Measurements from ENCODE around the gene ALDH4A1. TPM values are rescaled to one million over a fixed set of nuclear protein-coding genes. Genes with fewer than 3 reads are reported as not detected.
A peak's percentile ranks its signal among the peaks of the same experiment; 100 is the strongest.

The ALDH4A1 gene, protein sequence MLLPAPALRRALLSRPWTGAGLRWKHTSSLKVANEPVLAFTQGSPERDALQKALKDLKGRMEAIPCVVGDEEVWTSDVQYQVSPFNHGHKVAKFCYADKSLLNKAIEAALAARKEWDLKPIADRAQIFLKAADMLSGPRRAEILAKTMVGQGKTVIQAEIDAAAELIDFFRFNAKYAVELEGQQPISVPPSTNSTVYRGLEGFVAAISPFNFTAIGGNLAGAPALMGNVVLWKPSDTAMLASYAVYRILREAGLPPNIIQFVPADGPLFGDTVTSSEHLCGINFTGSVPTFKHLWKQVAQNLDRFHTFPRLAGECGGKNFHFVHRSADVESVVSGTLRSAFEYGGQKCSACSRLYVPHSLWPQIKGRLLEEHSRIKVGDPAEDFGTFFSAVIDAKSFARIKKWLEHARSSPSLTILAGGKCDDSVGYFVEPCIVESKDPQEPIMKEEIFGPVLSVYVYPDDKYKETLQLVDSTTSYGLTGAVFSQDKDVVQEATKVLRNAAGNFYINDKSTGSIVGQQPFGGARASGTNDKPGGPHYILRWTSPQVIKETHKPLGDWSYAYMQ
- 359 TPM for total RNA-seq

DNA sequence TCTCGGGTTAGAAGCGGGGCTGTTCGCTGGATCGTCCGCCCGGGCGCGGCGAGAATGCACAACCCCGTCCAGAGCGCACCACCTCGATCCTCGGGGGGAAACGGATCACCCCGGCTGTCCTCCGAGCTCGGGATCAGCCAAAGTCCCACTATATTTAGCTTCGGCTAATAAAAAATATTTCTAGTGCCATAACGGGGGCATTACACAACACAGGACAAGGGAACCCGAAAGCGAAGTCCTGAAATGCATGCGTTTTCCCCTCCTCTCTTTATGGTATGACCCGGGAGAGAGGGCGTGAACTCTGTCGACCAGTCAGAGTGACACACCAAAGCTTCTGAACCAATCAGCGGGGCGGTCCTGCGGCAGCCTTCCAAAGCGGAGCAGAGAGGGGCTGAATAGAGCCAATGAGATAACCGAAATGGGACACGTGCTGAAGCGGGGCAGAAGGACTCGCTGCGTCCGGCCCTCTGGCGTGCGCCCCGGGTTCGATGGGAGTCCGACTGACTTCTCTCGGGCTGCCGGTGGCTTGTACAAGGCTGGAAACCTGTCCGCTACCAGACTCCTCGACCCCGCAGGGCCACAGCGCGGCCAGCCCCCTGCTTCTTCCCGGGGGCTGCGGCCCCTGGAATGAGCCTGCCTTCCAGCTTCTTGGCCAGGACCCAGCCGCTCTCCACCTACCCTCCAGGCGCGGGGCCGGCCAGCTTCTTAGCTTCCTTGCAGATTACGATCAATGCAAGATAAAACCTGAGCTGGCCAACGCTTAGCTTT, at the start of gene ALDH4A1:
Gene ALDH4A1 (minus strand): TSS at position 33 of the 768 bp plus-strand sequence. CDS start 32 bp downstream, at position 1.
- peak; percentile 73 for ATAC-seq

DNA sequence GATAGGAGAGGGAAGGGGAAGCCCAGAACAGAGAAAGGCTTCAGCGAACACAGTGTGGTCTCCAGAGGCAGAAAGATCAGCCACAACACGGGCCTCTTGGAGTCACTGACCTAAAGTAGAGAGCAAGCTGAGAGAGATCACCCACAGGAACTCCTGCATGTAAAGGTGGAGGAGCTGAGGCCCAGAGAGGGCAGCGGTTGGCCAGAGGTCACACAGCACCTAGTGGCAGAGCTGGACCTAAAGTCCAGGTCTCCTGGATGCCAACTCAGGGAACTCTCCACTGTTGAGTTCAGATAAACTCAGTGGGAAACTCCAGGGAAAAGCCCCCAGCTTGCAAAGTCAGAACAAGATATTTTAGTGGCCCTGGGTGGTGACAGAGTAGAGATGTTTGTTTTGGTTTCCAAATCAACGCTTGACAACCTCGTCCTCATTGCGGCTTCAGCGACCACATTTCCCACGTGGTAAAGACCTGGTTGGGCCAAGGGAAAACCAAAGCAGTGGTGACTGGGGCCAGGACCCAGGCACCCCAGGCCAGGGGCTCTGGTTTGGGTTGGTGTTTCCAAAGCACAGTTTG, 49.5 kb upstream of the ALDH4A1 start:
- ATAC-seq (no peak), DNase-seq (ENCODE audit: low spot score) (no peak)

More for the DNA sequence above, at the start of gene ALDH4A1:
- DNase-seq (ENCODE audit: low spot score) = peak; percentile 99

DNA sequence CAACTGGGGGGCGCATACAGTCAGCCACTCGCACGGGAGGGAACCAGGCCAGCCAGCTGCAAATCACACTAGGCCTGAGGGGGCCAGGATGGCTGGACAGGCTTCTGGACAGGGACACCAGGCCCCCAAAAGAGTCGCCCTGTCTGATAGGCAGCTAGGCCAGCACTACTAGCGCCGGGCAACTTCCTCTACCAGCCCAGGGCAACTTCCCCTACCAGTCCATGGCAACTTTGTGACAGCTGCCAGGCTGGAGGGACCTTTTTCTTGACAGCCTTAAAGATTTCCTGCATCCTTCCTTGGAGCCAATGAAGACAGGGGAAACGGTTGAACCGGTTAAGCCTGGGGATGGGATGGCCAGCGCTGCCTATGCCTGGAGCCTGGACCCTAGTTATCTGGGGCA, 49.1 kb upstream of the ALDH4A1 start:
- DNase-seq (ENCODE audit: low spot score) (no peak), ATAC-seq (no peak)

DNA sequence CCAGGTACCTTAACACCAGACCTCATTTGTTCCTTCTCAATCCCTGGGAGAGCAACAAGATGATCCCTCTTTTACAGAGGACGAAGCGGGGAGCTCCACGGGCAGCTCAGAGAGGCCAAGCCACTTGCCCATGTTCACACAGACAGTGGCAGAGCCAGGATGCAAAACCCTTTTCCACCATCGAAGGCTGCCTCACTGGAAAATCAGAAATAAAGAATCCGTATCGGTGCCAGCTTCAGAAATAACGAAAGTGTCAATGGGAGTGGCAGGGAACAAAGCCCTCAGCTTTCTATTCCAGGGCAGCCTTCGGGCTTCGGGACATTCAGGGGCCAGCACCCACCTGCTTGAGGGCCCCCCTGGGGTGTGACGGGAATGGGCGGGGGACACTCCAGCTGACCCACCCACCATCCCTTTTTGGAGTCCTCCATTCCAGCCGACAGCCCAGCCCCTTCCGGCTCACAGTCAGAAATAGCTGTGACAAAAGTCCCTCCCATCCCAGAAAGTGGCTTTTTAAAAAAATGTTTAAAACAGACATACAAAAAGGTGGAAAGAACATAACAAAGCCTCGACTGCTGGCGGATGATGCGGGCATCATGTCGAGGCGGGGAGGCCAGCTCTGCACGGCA, 48.2 kb upstream of the ALDH4A1 start:
- DNase-seq (ENCODE audit: low spot score) (no peak), ATAC-seq (no peak)

DNA sequence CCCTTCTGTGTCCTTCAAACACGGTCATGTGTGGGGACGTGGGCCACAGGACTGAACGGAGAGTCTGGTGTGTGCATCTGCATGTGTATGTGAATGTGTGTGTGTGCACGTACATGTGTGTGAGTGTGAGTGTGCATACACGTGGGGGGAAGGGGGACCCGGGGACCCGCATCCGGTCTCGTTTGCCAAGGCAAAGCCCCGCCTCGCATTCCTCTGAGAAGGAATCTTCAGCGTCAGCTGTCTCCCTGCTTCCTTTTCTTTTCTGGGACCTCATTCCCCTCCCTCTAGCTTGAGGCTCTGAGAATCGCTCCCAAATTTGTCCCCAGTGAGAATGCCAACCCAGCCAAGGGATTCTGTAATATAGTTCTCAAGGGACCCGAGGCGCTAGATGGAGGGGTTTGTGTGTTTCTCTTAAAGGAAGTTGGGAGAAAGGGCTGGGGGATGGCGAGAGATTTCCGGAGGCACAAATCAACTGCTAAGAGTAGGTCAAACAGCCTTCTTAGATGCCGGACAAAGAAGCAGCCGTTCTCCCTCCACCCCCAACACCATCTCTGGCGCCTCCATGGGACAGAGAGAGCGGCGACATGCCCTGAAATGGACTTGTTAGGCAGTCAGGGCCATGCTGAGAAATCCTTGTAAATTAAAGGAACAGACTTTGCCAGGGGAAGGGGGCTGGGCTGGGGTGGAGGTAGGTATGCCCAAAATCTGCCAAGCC, 47.5 kb upstream of the ALDH4A1 start:
- ATAC-seq = no peak
- no peak for DNase-seq (ENCODE audit: low spot score)

DNA sequence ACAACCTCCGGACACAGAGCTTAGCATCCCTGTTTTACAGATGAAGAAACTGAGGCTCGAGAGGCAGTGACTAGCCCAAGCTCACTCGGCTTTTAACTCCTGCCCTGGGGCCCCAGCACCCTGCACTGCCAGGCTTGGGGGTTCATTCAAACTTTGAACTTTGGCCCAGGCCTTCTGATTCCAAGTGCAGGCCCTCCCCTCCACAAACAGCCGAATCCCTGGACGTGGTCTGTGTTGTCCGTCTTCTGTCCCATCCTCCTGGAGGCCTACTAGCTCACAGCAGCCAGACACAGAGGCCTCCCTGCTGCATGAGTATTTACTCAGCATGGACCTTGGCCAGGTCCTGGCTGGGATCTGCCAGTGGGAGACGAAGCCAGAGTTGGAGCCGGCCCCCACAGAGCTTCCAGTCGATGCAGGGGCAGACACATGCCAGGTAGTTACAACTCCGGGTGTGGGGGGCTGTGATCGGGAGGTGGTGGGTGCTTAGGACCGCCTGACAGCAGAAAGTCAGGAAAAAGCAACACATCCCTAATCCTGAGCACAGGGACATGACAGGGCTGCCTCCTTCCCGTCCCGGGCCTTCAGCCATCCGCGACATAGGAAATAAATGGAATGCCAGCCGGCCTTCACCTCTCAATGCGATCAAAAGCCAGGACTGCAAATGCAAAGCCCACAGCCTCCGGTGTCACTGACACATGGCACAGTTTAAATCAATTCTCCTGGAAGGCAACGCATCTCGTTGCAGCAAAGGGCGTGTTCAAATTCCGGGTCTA, 46.7 kb upstream of the ALDH4A1 start:
- ATAC-seq (peak; percentile 85), DNase-seq (ENCODE audit: low spot score) (peak; percentile 89)

DNA sequence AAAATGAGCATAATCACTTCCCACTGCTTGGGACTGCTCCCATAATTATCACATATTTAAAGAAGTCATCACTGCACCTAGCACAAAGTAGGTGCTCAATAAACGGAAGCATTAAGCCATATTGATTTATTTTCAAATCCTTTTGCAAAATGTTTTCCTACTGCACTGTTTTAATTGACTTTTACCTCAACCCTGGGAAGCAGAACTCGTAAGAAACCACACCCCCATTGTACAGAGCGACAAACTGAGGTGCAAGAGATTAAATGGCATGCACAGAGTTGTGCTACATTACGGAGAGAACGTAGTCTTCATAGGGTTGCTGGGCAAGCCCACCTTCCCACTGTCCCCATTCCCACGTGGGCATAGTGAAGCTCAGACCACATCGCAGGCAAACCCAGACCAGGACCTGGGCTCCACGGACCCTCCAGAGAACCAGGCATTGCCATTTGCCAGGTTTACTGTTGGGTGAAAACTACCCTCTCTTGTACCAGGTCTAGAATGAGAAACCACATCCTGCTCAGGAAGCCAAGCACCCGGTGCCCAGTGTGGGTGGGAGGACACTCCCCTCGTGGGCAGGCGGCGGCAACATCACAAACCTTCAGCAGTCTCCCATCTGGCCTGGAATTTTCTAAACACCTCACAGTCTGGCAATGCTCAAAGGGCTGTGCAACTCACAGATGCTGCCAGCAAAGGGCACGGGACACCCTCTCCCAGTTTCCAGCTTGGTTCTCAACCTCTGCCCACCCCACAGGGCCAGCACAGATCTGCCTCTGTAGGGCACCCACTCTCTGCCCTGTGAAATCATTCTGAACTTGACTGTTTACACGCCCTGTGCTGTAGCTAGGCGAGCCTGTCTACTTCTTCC, 45.9 kb upstream of the ALDH4A1 start:
- ATAC-seq = peak; percentile 67
- peak; percentile 81 for DNase-seq (ENCODE audit: low spot score)

DNA sequence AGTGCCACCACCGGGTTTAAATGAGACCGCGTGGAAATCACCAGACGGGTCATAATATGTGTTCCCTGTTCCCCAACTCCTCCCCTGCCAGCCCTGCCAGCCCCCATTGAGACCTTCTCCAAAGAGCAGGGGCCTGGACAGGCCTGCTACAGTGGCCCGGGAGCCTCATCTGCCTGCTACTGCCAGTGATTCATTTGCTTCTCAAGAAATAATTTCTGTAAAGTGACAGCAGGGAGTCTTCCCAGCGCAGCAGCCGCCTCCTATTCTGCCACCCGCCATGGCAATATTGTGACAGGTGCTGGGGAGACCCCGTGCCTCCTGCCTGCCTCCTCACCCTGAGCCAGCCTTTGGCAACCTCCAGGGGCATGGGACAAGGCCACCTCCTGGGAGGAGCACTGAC, 45.2 kb upstream of the ALDH4A1 start:
- ATAC-seq (no peak), DNase-seq (ENCODE audit: low spot score) (no peak)

DNA sequence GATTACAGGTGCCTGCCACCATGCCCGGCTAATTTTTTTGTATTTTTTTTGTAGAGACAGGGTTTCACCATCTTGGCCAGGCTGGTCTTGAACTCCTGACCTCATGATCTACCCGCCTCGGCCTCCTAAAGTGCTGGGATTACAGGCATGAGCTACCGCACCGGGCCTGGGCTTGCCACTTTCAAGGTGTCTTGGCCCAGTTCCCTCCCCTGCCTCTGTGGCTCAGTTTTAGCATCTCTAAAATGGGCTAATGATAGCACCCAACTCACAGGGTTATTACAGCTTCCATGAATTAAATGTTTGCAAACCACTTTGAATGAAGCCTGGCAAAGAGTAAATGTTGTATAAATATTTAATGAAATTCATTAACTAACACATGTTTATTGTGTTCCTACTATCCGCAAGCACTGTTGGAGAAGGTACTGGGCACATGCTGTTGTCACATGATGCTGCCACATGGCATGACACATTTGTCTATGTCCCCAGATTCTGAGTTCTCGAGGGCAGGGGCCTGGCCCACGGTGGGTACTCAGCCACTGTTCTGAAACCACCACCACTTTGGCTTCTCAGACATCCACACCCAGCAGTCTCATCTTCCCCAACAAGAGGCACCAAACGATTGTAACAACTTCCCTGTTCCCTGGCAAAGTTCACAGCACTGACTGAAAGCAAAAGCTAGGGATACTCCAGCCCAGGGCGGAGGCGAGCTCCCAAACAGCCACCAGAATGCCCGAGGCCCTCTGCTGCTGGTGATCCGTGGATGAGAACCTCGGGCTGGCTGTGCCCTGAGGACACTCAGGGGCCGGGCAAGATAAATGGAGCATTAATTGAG, 44.4 kb upstream of the ALDH4A1 start:
- DNase-seq (ENCODE audit: low spot score) (no peak), ATAC-seq (no peak)

DNA sequence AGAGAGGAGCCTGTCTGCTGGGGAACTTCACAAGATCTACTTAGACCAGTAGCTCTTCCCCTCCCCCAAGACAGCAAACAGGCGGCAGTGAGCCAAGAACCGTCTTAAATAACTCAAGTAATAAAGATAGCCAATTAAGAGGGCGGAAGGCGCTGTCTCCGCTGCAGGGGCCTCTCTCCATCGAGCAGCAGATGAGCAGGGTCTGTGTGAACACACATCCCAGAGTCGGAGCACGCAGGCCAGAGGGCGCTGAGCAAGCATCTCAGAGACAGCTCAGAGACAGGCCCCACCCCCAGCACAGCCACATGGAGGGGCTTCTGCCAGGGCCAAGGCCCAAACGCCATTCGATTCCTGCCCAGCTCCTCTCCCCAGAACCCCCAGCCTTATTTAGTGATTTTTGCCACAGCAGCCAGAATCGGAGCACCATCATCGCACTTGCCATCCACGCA, 43.1 kb upstream of the ALDH4A1 start:
- DNase-seq (ENCODE audit: low spot score) (no peak), ATAC-seq (no peak)

DNA sequence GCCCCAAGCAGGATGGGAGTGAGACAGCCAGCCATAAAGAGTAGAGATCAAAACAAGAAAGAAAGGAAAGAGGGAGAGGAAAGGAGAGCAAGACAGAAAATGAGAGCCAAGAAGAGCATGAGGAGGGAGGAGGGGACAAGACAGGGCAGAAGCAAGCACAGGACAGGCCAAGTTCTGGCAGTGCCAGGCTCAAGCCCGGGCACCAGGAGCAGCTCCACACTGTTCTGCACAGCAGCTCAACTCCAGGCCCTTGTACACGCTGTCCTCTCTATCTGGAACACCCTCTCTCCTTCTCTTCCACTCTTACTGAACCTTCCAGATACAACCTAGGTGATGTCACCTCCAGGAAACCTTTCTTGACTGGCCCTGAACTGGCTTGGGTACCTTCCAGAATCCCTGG, 42.5 kb upstream of the ALDH4A1 start:
- no peak for ATAC-seq
- DNase-seq (ENCODE audit: low spot score) = no peak

DNA sequence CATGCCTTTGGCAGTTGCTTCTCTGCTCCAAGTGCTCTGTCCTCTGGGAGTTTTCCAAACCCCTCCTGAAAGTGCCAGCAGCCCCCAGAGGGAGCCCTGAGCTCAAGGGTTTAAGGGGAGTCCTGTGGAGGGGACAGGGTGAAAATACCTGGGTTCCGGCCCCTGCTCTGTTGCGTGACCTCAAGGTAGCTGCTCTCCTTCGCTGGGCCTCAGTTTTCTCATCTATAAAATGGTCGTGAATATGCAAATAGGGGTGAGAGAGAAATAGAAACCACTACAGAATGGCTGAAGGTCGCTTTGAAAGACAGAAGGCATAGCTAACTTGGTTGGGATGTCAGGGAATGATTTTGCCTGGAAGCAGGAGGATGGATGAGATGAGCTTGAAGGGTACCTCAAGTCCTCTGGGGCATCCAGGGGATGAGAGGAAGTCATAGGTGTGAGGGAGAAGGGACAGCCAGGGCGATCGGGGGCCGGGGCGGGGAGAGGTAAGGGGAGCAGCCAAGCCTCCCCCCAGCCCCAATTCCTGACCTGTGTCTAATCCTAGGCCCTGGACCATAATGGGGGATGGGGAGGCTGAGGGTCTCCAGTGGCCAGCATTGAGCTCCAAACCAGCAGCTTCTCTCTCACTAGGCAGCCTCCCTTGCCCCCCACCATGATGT, 41.7 kb upstream of the ALDH4A1 start:
- no peak for ATAC-seq
- no peak for DNase-seq (ENCODE audit: low spot score)

DNA sequence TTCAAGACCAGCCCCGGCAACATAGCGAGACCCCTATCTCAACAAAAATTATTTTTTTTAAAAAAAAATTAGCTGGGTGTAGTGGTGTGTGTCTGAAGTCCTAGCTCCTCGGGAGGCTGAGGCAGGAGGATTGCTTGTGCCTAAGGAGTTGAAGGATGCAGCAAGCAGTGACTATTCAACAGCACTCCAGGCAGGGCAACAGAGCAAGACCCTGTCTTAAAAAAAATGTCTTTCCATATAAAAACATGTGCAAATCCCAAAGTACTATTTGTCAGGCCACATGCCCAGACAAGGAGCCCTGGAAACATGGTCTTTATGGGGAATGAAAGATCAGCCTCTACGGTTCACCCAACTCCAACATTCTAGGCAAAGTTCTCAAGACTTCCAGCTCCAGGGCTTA, 40.8 kb upstream of the ALDH4A1 start:
- ATAC-seq (no peak), DNase-seq (ENCODE audit: low spot score) (no peak)

DNA sequence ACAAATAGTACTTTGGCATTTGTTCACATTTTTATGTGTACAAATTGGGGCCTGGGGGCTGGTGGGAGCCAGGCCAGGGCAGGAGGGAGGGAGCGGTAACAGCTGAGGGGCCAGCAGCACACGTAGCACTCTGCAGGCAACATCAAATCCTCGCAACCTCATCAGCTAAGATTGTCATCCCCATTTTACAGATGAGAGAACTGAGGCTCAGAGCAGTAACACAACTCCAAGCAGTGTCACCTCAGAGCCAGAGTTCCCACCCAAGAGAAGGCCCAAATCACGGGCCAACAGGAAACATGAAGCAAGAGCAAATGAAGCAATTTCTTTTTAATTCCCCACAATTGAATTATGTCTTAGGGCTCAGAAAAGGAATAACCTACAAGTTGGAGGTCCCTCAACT, 40.0 kb upstream of the ALDH4A1 start:
- ATAC-seq (no peak), DNase-seq (ENCODE audit: low spot score) (no peak)

DNA sequence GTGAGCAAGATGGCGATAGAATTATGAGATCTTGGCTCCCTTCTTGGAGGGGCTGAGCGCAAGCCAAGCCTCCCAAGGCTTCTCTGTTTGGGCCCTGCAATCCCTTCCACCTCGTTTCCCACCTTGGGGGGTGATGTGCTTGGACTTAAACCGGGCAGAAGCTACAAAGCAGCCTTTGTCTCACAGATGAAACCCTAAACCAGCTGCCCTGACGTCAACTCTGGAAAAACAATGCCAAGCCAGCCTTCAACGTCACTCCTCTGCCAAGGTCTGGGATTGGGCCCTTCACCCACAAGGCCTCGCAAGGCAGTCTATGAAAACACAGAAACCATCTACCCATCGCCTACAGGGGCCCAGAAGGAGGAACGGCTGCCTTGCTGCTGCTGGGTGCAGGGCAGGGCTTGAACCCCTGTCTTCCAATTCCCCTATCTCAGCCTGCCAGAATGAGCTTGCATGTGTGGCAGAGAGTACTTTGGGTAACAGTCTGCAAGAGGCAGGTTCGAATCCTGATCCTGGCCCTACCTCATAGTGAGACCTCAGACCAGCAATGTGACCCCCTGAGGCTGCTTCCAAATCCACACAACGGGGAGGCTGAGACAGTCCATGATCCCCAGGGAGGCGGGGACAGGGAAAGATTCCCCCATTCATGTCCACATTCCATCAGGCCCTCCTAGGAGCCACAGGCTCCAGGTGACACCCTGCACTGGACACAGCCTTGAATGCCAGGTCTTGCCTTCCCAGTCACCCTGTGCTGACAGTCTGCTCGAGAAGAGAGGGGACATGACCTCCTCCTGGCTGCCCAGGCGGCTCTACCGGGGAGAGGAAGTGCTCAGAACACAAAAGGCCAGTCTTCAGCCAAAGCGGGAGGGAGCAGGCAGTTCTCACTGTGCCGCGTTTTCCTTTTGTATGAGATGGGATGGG, 39.1 kb upstream of the ALDH4A1 start:
- ATAC-seq = peak; percentile 21

More for the DNA sequence above, 39.1 kb upstream of the ALDH4A1 start:
- DNase-seq (ENCODE audit: low spot score) = no peak

Measured in left lobe of liver (tissue), 2 donors.